ENCODE data around the gene OTOR. TPM values are rescaled to one million over a fixed set of nuclear protein-coding genes. Genes with fewer than 3 reads are reported as not detected.

Gene OTOR, protein sequence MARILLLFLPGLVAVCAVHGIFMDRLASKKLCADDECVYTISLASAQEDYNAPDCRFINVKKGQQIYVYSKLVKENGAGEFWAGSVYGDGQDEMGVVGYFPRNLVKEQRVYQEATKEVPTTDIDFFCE
- not detected for total RNA-seq (2021; fragmentation: NEBNext Ultra II Directional; extraction: Animal tissue kit (Norgen Biotek cat#: 25700))
- long read RNA-seq = 0 reads

DNA sequence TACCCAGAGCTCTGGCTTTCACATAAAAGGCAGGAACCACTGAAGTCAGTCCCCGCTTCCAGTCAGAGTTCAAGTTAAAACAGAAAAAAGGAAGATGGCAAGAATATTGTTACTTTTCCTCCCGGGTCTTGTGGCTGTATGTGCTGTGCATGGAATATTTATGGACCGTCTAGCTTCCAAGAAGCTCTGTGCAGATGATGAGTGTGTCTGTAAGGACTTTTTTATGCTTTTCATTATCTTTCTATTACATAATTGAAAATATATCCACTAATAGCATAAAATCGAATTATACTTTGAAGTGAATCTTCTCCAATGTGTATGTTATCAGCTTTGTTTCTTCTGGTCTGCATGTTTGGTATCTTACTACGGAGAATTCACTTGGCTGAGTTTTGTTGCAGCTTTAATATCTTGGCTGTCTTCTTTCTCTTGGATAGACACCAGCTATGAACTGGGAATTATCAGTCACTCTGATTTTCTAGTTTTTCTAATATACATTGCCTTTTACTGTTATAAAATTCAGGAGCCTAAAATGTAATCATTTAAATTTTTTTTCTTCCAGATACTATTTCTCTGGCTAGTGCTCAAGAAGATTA lies at the start of gene OTOR:
OTOR (plus strand) TSS at position 51 of the 593 bp plus-strand sequence; CDS start at position 95, 44 bp downstream.
- no peak for DNase-seq
- Mint-ChIP-seq H3K4me3 (no peak within 1 kb of the TSS), H3K27ac (no peak within 1 kb of the TSS), H3K9me3 (no peaks in the 10 kb centered on the region), H3K36me3 (ENCODE audit: low read depth) (no peaks in the 10 kb centered on the region), H3K4me1 (ENCODE audit: low read depth) (no peaks in the 10 kb centered on the region), H3K27me3 (ENCODE audit: insufficient read depth) (peaks cover 3% of the 10 kb centered on the region; the same call in 1 of the 2 replicates)
- TF ChIP-seq, protein P1, sequence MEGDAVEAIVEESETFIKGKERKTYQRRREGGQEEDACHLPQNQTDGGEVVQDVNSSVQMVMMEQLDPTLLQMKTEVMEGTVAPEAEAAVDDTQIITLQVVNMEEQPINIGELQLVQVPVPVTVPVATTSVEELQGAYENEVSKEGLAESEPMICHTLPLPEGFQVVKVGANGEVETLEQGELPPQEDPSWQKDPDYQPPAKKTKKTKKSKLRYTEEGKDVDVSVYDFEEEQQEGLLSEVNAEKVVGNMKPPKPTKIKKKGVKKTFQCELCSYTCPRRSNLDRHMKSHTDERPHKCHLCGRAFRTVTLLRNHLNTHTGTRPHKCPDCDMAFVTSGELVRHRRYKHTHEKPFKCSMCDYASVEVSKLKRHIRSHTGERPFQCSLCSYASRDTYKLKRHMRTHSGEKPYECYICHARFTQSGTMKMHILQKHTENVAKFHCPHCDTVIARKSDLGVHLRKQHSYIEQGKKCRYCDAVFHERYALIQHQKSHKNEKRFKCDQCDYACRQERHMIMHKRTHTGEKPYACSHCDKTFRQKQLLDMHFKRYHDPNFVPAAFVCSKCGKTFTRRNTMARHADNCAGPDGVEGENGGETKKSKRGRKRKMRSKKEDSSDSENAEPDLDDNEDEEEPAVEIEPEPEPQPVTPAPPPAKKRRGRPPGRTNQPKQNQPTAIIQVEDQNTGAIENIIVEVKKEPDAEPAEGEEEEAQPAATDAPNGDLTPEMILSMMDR (IDR thresholded peaks at IDR 0.05) = no peak

DNA sequence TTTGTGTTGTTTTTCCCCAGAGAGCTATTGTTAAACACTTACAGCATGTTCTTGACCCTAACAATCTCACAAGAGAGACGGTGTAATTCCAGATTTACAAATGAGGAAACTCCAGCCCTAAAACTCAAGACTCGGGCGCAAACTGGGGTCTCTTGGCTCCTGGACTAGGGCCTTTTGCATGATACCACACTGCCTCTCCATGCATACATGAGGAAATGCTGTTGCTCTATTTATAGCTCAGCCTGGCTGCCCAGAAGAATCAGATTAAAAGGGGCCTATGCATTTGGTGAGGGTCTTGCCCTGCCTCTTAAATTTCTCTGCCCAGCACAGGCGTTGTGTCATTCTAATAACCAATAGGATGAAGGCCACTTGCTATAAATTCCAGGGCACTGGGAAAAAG lies 48.9 kb upstream of the OTOR start:
- no peak for DNase-seq
- Mint-ChIP-seq H3K36me3 (ENCODE audit: low read depth) (no peaks in the 10 kb centered on the region), H3K4me1 (ENCODE audit: low read depth) (no peaks in the 10 kb centered on the region), H3K27ac (no peak overlapping the region), H3K9me3 (peaks cover 4% of the 10 kb centered on the region; the same call in 1 of the 2 replicates), H3K27me3 (ENCODE audit: insufficient read depth) (no peaks in the 10 kb centered on the region; the same call in 1 of the 2 replicates), H3K4me3 (no peak overlapping the region)
- TF ChIP-seq, protein P1 (IDR thresholded peaks at IDR 0.05) = no peak

DNA sequence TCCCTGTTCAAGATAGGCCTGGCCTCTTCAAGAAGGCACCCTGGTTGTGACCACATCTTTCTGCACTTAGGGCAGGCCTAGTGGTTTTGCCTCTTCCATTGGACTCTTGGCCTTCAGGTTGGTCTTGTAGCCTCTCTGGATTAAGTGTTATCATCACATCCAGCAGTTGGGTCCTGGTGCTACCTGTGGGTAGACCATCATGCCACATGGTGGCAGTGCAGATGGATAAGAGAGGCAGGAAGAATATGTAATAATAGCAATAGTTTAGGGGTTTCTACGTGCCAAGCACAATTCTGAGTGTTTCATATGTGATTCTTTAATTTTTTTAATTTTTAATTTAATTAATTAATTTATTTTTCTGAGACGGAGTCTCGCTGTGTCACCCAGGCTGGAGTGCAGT lies 46.9 kb upstream of the OTOR start:
- H3K27ac Mint-ChIP-seq = no peak overlapping the region
- H3K36me3 Mint-ChIP-seq (ENCODE audit: low read depth) = no peaks in the 10 kb centered on the region; the same call in 1 of the 2 replicates
- H3K9me3 Mint-ChIP-seq = peaks cover 4% of the 10 kb centered on the region; the same call in 1 of the 2 replicates
- H3K27me3 Mint-ChIP-seq (ENCODE audit: insufficient read depth) = no peaks in the 10 kb centered on the region
- DNase-seq = no peak
- H3K4me1 Mint-ChIP-seq (ENCODE audit: low read depth) = no peaks in the 10 kb centered on the region
- TF ChIP-seq, protein P1 (IDR thresholded peaks at IDR 0.05) = peak; percentile 21; the same call in 1 of the 2 replicates
- H3K4me3 Mint-ChIP-seq = no peak overlapping the region

DNA sequence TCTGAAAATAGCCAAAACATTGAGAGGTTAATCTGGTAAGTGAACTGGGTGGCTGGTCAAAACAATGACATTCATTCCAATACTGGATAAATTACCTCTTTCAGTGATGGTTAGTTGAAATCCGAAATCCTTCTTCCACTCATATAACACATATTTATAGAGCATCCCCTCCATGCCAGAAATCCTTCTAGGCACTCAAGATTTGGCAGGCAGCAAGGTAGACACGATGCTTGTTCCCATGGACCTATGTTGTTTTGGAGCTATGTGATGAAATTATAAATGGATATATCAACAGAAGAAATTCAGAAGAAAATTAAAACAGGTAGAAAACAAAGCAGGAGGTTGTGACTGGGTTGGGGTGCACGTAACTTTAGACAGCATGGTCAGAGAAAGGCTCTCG lies 44.6 kb upstream of the OTOR start:
- TF ChIP-seq, protein P1 (IDR thresholded peaks at IDR 0.05) = no peak
- H3K27ac Mint-ChIP-seq = no peak overlapping the region
- no peaks in the 10 kb centered on the region for H3K4me1 Mint-ChIP-seq (ENCODE audit: low read depth)
- peaks cover 11% of the 10 kb centered on the region; the same call in 1 of the 2 replicates for H3K9me3 Mint-ChIP-seq
- H3K4me3 Mint-ChIP-seq = no peak overlapping the region
- H3K36me3 Mint-ChIP-seq (ENCODE audit: low read depth) = no peaks in the 10 kb centered on the region; the same call in 1 of the 2 replicates
- no peak for DNase-seq
- no peaks in the 10 kb centered on the region for H3K27me3 Mint-ChIP-seq (ENCODE audit: insufficient read depth)

DNA sequence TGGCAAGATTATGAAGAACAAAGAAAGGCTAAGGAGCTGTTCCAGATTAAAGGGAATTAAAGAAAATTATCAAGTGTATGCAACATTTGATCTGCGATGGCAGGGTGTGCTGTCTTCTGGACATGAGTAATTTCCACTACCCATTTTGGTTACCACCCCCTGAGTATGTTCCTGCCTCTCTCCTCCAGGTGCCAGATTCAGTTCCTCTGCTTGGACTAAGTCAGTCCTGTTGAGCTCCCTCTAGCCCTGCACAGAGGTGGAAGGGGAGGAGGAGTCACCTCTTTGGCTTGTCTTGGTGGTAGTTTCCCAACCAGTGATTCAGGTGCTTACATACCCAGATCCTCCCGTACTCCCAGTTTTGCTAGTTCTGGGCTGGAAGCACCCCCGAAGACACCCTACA lies 40.5 kb upstream of the OTOR start:
- Mint-ChIP-seq H3K4me3 (no peak overlapping the region), H3K27me3 (ENCODE audit: insufficient read depth) (no peaks in the 10 kb centered on the region), H3K27ac (no peak overlapping the region), H3K4me1 (ENCODE audit: low read depth) (no peaks in the 10 kb centered on the region), H3K9me3 (peaks cover 11% of the 10 kb centered on the region; the same call in 1 of the 2 replicates), H3K36me3 (ENCODE audit: low read depth) (no peaks in the 10 kb centered on the region; the same call in 1 of the 2 replicates)
- no peak for DNase-seq
- TF ChIP-seq, protein P1 (IDR thresholded peaks at IDR 0.05) = no peak

All from HFFc6 (cell line).